GM10266 (cell line): ENCODE results near the gene GHSR.

Experiments used
- DNase-seq: peaks from one replicate; pipeline ENCODE4 v3.0.0; 2012; ENCODE audit errors: extremely low spot score
- CTCF ChIP-seq: IDR thresholded peaks from 2 replicates; pipeline ENCODE4 v1.5.1; 2012; ENCODE audit warnings: mild to moderate bottlenecking, low read depth; ENCODE audit not compliant: control insufficient read depth, insufficient read depth; ENCODE audit errors: missing control alignments

The GHSR gene

GRCh38 chr3:172402892-172403643, 45.2 kb downstream of the GHSR start:
- DNase-seq = no peak
- no peak for TF ChIP-seq CTCF

- DNase-seq = no peak
- TF ChIP-seq CTCF = no peak
Measured at GRCh38 chr3:172402090-172402489, 46.2 kb downstream of the GHSR start.

GRCh38 chr3:172398484-172398883, 49.8 kb downstream of the GHSR start:
- TF ChIP-seq CTCF = no peak
- no peak for DNase-seq

- DNase-seq = no peak
- TF ChIP-seq CTCF = no peak
Measured at GRCh38 chr3:172397716-172398405, 50.4 kb downstream of the GHSR start.

- DNase-seq = no peak
- no peak for TF ChIP-seq CTCF
Measured at GRCh38 chr3:172396400-172396799, 51.9 kb downstream of the GHSR start.

- no peak for TF ChIP-seq CTCF
- no peak for DNase-seq
Measured at GRCh38 chr3:172394692-172395091, 53.6 kb downstream of the GHSR start.
